HCT116 (cell line): ENCODE data around the gene ZNF829.

ENCODE experiments used
- CEBPB ChIP-seq: IDR thresholded peaks from 2 replicates; pipeline ENCODE4 v1.6.1; 2012; ENCODE audit warnings: low read depth
- CTCF ChIP-seq, 3 experiments: fragments of 200-600 bp in 1 of 3; sonication (generic) in 1 of 3; IDR thresholded peaks in 2 of 3; conservative IDR thresholded peaks in 1 of 3; 2 replicates each; pipeline ENCODE4 v1.5.1; 2012 to 2017; ENCODE audit warnings: low read depth in 2 of 3, low read length in 2 of 3, antibody characterized with exemption in 1 of 3, borderline replicate concordance in 1 of 3, control low read depth in 1 of 3, mild to moderate bottlenecking in 1 of 3, mixed read lengths in 1 of 3, mixed run types in 1 of 3, moderate library complexity in 1 of 3; ENCODE audit not compliant: insufficient read depth in 1 of 3
- EGR1 ChIP-seq: IDR thresholded peaks from 2 replicates; pipeline ENCODE4 v1.6.1; 2012; ENCODE audit warnings: low read depth
- ELF1 ChIP-seq: IDR thresholded peaks from 2 replicates; pipeline ENCODE4 v1.6.1; 2012; ENCODE audit warnings: low read depth, borderline replicate concordance
- MAX ChIP-seq: IDR thresholded peaks from 2 replicates; pipeline ENCODE4 v1.6.1; 2012
- POLR2A ChIP-seq: IDR thresholded peaks from 2 replicates; pipeline ENCODE4 v1.7.0; 2011; ENCODE audit warnings: borderline replicate concordance; ENCODE audit not compliant: insufficient read depth, insufficient read length; ENCODE audit errors: extremely low read depth
- POLR2AphosphoS5 ChIP-seq: IDR thresholded peaks from 2 replicates; pipeline ENCODE4 v1.6.1; 2011; ENCODE audit warnings: mild to moderate bottlenecking, low read depth, low read length, moderate library complexity
- RAD21 ChIP-seq: IDR thresholded peaks from 2 replicates; pipeline ENCODE4 v1.6.1; 2012; ENCODE audit warnings: low read depth, mild to moderate bottlenecking
- REST ChIP-seq: IDR thresholded peaks from 2 replicates; pipeline ENCODE4 v1.6.1; 2012; ENCODE audit warnings: low read depth
- SRF ChIP-seq: IDR thresholded peaks from 2 replicates; pipeline ENCODE4 v1.6.1; 2012; ENCODE audit warnings: low read depth
- YY1 ChIP-seq: IDR thresholded peaks from 2 replicates; pipeline ENCODE4 v1.6.1; 2011; ENCODE audit warnings: low read length, low read depth, moderate library complexity, mild to moderate bottlenecking; ENCODE audit not compliant: insufficient replicate concordance; ENCODE audit errors: extremely low read depth
- ZFX ChIP-seq: fragments of 450-650 bp; IDR thresholded peaks from 2 replicates; pipeline ENCODE4 v1.6.1; 2017

GRCh38 chr19:36898422-36898821 lies 17.7 kb downstream of the ZNF829 start:
- no peak for TF ChIP-seq CTCF (IDR thresholded peaks at IDR 0.05 in 2 of 3, conservative IDR thresholded peaks at IDR 0.05 in 1 of 3; ENCODE audit: borderline replicate concordance in 1 of 3, insufficient read depth in 1 of 3, low read depth in 2 of 3, low read length in 2 of 3)
- no peak for TF ChIP-seq SRF
- no peak for TF ChIP-seq ELF1
- no peak for TF ChIP-seq REST
- no peak for TF ChIP-seq CEBPB
- TF ChIP-seq POLR2A = no peak
- TF ChIP-seq RAD21 = no peak
- TF ChIP-seq YY1 = no peak
- TF ChIP-seq ZFX = no peak
- TF ChIP-seq POLR2AphosphoS5 = no peak
- no peak for TF ChIP-seq MAX
- no peak for TF ChIP-seq EGR1
